HG03139 (cell line): ENCODE data around the gene BTBD9.

ENCODE experiments used
- ATAC-seq: cut with Tn5 transposase; IDR thresholded peaks from one replicate; pipeline ENCODE4 v1.9.1; 2021; ENCODE audit not compliant: unreplicated experiment

BTBD9 gene

GRCh38 chr6:38566295-38567030 lies 73.3 kb downstream of the BTBD9 start:
- ATAC-seq, result no peak

DNA sequence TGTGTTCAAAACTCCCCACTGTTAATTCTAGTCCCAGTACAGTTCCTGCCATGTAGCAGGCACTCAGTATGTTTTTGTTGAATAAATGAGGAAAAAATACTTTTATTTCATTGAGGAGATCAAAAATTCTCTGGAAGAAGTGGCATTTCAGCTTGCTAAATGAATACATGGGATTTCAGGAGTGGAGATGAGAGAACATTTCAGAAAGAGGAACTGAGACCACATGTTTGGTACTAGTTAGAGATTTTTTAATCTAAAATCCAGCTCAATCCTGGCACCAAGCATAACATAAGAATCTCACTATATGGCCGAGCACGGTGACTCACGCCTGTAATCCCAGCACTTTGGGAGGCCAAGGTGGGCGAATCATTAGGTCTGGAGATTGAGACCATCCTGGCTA lies 75.4 kb downstream of the BTBD9 start:
- no peak for ATAC-seq

GRCh38 chr6:38555606-38556005 lies 84.1 kb downstream of the BTBD9 start:
- no peak for ATAC-seq

- ATAC-seq, result no peak
Observed at GRCh38 chr6:38554700-38555413, 84.9 kb downstream of the BTBD9 start.

DNA sequence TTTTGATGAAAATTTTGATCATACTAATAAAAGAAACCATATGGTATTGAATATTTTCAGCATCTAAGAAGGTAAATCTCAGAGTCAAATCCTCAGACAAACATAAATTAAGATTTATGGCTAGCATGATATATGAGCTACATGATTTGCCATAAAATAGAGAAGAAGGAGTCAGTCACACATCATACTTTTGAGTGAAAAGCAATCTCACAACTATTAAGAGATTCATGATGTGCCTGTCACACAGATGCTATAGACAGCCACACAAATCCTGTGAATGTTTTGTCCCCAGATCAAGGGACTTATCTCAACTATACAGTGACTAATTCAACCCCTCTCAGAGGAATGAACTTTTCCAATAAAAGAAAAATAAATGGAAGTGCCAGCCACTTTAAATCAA lies 85.7 kb downstream of the BTBD9 start:
- no peak for ATAC-seq

DNA sequence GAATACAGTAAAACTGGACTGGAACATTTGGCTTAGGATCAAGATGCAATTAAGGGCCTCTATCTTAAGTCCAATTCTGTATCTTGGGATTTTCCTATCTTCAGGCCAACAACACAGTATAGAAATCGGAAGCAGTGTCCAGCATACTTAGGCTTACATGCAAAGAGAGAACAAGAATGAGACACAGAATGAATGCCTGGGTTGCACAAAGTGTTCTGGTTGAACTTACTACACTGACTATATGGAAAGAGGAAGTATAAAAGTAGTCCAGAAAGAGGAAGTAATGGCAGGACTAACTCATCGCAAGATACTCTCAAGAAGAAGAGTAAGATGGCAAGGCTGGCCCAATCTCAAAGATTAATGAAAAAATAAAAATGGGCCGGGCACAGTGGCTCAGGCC lies 87.6 kb downstream of the BTBD9 start:
- peak; percentile 65 for ATAC-seq

DNA sequence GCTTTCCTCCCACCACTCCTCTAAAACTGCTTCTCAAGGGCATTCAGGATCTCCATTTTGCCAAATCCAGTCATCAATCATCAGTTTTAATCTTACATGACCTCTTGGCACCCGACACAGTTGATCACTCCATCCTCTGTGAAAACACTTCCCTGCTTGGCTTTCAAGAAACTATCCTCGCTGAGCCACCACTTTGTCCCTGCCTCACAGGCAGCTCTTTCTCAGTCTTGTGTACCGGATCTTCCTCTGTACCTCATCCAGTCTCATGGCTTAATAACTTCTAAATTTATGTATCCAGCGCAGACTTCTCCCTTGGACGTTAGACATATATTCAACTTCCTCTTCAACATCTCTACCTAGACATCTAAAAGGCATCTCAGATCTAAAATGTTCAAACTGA lies 89.9 kb downstream of the BTBD9 start:
- no peak for ATAC-seq

- no peak for ATAC-seq
Observed at GRCh38 chr6:38549180-38549579, 90.5 kb downstream of the BTBD9 start.

DNA sequence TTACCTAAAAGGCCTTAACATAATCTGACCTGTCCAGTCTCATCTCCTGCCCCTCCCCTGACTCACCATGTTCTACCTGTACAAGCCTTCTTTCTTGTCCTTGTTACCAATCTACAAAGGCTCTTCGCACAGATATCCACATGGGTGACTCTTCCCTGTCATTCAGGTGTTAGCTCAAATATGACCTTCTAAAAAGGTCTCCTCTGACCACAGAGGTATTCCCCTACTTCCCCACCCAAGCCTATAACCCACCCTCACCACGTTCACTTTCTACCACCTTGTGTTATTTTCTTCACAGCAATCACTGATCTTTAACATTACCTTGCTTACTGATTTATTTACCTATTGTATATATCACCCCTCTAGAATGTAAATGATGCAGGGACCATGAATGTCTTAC lies 96.7 kb downstream of the BTBD9 start:
- ATAC-seq, result no peak

- no peak for ATAC-seq
Observed at GRCh38 chr6:38542031-38542430, 97.7 kb downstream of the BTBD9 start.

- ATAC-seq, result no peak
Observed at GRCh38 chr6:38533064-38533463, 106.7 kb downstream of the BTBD9 start.

DNA sequence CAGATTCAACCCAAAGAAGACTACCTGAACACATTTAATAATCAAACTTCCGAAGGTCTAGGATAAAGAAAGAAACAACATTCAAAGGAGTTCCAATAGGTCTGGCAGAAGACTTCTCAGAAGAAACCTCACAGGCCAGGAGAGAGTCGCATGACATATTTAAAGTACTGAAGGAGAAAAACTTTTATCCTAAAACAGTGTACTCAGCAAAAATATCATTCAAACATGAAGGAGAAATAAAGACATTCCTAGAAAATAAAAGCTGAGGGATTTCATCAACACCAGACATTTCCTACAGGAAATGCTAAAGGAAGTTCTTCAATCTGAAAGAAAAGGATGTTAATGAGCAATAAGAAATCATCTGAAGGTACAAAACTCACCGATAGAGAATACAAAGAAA lies 108.6 kb downstream of the BTBD9 start:
- no peak for ATAC-seq

DNA sequence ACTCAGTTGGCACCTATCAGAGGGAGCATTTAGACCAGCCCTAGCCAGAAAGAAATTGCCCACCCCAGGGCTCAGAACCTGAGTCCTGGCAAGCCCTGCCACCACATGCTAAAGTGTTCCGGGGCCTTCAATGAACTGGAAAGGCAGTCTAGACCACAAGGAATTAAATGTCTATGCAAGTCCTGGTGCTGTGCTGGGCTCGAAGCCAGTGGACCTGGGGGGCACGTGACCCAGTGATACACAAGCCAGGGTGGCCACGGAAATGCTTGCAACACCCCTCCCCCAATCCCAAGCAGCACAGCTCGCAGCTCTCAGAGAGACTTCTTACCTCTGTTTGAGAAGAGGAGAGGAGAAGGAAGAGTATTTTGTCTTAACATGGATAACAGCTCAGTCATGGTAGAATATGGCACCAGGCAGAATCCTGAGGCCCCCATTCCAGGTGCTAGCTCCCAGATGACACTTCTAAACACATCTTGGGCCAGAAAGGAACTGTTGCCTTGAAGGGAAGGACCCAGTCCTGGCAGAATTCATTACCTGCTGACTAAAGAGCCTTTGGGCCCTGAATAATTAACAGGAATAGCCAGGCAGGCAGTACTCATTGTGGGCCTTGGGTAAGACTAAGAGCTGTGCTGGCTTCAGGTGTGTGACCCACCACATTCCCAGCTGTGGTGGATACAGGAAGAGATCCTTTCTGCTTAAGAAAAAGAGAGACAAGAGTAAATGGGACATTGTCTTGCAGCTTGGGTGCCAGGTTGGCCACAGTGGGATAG lies 111.3 kb downstream of the BTBD9 start:
- no peak for ATAC-seq

GRCh38 chr6:38527371-38527770 lies 112.4 kb downstream of the BTBD9 start:
- no peak for ATAC-seq

DNA sequence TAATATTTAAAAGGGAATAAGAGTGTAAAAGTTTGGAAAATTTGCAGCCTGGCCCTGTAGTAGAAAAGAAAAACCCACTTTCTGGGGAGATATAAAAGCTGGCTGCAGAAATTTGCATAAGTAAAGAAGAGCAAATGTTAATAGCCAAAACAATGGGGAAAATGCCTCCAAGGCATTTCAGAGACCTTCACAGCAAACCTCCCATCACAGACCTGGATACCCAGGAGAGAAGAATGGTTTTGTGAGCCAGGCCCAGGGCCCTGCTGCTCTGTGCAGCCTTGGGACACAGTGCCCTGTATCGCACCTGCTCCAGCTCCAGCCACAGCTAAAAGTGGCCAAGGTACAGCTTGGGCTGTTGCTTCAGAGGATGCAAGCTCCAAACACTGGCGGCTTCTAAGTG lies 113.8 kb downstream of the BTBD9 start:
- ATAC-seq, result no peak

GRCh38 chr6:38524436-38525145 lies 115.1 kb downstream of the BTBD9 start:
- no peak for ATAC-seq

DNA sequence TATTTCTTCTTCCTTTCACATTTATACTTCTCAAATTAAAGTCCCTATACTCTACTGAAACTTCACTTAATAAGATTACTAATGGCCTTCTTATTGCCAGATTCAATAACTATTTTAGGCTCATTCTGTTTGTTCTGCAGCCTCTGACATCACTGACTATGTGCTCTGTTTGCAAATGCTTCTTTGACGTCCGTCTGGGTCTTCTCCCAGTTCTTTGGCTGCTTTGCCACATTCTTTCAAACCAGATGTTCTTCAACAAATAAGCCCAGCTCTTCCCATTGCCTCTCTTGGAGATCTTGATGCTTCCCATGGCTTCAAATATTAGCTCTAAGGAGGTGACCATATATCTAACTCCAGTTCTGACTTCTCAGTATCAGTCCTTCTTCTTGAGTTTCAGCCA lies 117.4 kb downstream of the BTBD9 start:
- no peak for ATAC-seq

DNA sequence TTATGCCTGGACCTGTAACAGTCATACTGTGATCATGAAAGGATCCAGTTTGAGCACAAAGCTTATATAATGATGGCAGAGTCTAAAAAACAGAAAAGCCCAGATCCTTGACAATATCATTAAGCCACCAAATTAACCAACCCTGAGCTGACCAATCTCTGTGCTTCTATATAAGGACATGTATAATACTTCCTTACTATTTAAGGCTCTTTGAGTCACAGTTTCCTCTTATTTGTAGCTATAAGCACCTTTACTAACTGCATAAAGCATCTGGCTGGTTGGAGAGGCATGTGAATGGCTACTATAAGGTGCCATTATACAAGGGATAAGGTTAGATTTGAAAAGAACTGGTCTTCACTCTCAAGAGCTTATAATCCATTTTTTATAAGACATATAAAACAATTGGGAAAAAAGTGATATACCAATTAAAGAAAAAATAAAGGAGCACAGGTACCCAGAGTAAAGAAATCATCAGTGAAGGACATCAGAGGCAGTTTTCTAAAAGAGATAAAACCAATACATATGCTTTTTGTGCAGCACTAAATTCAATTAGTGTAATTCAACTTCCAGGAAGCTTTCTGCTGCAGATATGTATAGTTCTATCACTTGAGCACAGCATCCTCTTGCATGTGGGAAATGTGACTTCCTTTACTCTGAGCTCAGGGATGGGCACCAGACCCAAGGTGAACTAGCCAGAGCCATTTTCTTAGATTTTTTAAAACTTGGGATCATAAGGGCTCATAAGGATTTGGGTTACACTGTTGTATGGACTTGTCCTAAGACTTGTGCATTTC lies 121.0 kb downstream of the BTBD9 start:
- ATAC-seq, result no peak

DNA sequence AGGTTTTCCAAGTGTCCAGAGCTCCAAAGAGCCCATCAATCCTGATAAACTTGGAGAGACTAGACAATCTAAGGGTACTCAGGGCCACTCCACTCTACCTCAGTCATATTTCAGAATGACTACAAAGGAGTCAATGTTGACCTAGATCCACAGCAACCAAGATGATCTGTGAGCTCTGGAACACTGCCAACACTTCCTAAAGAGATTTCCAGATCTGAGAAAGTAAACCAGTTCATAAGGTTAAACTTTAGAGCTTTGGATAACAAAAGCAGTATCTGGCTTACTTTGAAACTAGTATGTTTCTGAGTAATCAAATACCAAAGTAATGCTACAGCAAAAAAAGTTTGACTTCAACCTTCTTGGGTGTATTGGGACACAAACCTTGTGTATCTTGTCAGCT lies 122.7 kb downstream of the BTBD9 start:
- ATAC-seq, result no peak

- no peak for ATAC-seq
Observed at GRCh38 chr6:38514399-38514798, 125.3 kb downstream of the BTBD9 start.

DNA sequence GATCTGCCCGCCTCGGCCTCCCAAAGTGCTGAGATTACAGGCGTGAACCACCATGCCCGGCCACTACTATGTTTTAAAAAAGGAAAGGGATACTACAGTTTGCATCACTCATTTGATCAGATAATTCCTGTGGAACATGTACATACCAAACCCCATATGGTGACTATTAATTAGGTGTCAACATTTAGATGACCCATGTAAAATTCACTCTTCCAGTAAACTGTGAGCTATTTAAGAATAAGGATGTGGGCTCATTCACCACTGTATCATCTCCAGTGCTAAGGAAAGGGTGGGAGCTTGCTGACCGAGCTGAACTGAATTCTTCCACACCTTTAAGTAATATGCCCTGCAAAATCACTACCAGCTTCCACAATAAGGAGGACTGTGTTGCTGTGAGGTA lies 127.5 kb downstream of the BTBD9 start:
- no peak for ATAC-seq
